GM12878 (cell line): ENCODE results near the gene SPEG. TPM values are rescaled to one million over a fixed set of nuclear protein-coding genes. Genes with fewer than 3 reads are reported as not detected.

Experiments
- ATAC-seq: fragments of 200-7000 bp; cut with Tn5 transposase; 3 replicates; pipeline ENCODE4 v1.9.1; 2020; ENCODE audit warnings: mild to moderate bottlenecking, moderate library complexity
- BruUV-seq: library from RNA; stranded (reverse); fragments of 400-500 nt; replicated peaks from 2 replicates; lab custom pipeline; 2021; lab: Mats Ljungman, UMichigan
- CTCF ChIA-PET: fragments of 300-600 bp; sonication (Branson Sonifier 250); formaldehyde crosslinking; extraction: SDS; loops from one replicate; lab custom pipeline; 2021; ENCODE audit warnings: inconsistent platforms; lab: Yijun Ruan, JAX
- POLR2A ChIA-PET: fragments of 350-600 bp; formaldehyde crosslinking; extraction: SDS; loops from one replicate; lab custom pipeline; 2021; ENCODE audit warnings: inconsistent platforms; lab: Charles Lee
- RAD21 ChIA-PET: fragments of 300-600 bp; sonication (Branson Sonifier 250); formaldehyde crosslinking; loops from one replicate; lab custom pipeline; 2023; ENCODE audit warnings: antibody characterized with exemption; ENCODE audit not compliant: unreplicated experiment; lab: Charles Lee
- SMC1A ChIA-PET: fragments of 300-600 bp; sonication (Branson Sonifier 250); formaldehyde crosslinking; loops from one replicate; lab custom pipeline; 2023; ENCODE audit not compliant: unreplicated experiment, uncharacterized antibody; lab: Charles Lee
- DNase-seq: peaks from one replicate; pipeline ENCODE4 v3.0.0-alpha.2; 2011; ENCODE audit warnings: low read depth, low spot score
- FAIRE-seq: peaks from 3 replicates; lab custom pipeline; 2011; peaks lifted over from hg19 to GRCh38; lab: Jason Lieb, UNC
- H2AFZ ChIP-seq: 2 replicates; pipeline ENCODE4 v1.6.0; 2011; ENCODE audit warnings: low read depth, low read length, control low read depth; ENCODE audit not compliant: control insufficient read depth
- H3K27ac ChIP-seq: 2 replicates; pipeline ENCODE4 v1.5.1; 2011; ENCODE audit warnings: control low read depth; ENCODE audit not compliant: control insufficient read depth, insufficient read depth
- H3K27me3 ChIP-seq, 2 experiments: replicated peaks in 1 of 2; 2 replicates each; pipeline versions ENCODE4 v1.6.0 to v1.6.1; 2011; ENCODE audit warnings: low read length in 1 of 2; ENCODE audit not compliant: control insufficient read depth in 2 of 2, insufficient read depth in 2 of 2
- H3K36me3 ChIP-seq, 2 experiments: 2 replicates each; pipeline ENCODE4 v1.5.1; 2011; ENCODE audit warnings: low read length in 1 of 2; ENCODE audit not compliant: control insufficient read depth in 2 of 2, insufficient read depth in 2 of 2
- H3K4me1 ChIP-seq: 2 replicates; pipeline ENCODE4 v1.6.1; 2011; ENCODE audit warnings: mild to moderate bottlenecking, low read length, moderate library complexity, mixed read lengths; ENCODE audit not compliant: control insufficient read depth, insufficient read depth
- H3K4me2 ChIP-seq: 2 replicates; pipeline ENCODE4 v1.6.0; 2011; ENCODE audit warnings: control low read depth; ENCODE audit not compliant: control insufficient read depth, insufficient read depth
- H3K4me3 ChIP-seq: fragments of 200-600 bp; sonication (generic); 2 replicates; pipeline ENCODE4 v1.5.1; 2016
- H3K79me2 ChIP-seq: 2 replicates; pipeline ENCODE4 v1.6.0; 2011; ENCODE audit warnings: low read length; ENCODE audit not compliant: control insufficient read depth, insufficient read depth
- H3K9ac ChIP-seq: 2 replicates; pipeline ENCODE4 v1.8.0; 2011; ENCODE audit warnings: low read length, control low read depth, mixed read lengths; ENCODE audit not compliant: control insufficient read depth, insufficient read depth
- H3K9me3 ChIP-seq: replicated peaks from 3 replicates; pipeline ENCODE4 v1.5.1; 2011; ENCODE audit warnings: mild to moderate bottlenecking, low read length; ENCODE audit not compliant: control insufficient read depth, insufficient read depth
- H4K20me1 ChIP-seq: 2 replicates; pipeline ENCODE4 v1.6.0; 2011; ENCODE audit not compliant: control insufficient read depth, insufficient read depth
- BCL3 ChIP-seq: IDR thresholded peaks from 2 replicates; pipeline ENCODE4 v1.6.1; 2011; ENCODE audit warnings: borderline replicate concordance, low read depth, mild to moderate bottlenecking, moderate library complexity, low read length; ENCODE audit not compliant: insufficient read depth, poor library complexity, severe bottlenecking
- ESRRA ChIP-seq: IDR thresholded peaks from 2 replicates; pipeline ENCODE4 v1.6.1; 2012; ENCODE audit warnings: mild to moderate bottlenecking, low read length, improper control_type of control experiment
- MXI1 ChIP-seq: fragments of 150-350 bp; IDR thresholded peaks from 2 replicates; pipeline ENCODE4 v1.6.1; 2011; ENCODE audit warnings: low read depth, mild to moderate bottlenecking, inconsistent platforms, low read length, improper control_type of control experiment
- RAD21 ChIP-seq: IDR thresholded peaks from 2 replicates; pipeline ENCODE4 v1.6.1; 2011; ENCODE audit warnings: mild to moderate bottlenecking, low read depth, low read length, moderate library complexity; ENCODE audit not compliant: insufficient read depth
- RUNX3 ChIP-seq: IDR thresholded peaks from 2 replicates; pipeline ENCODE4 v1.6.1; 2012; ENCODE audit warnings: low read length, inconsistent platforms
- SIN3A ChIP-seq: IDR thresholded peaks from 2 replicates; pipeline ENCODE4 v1.6.1; 2012; ENCODE audit warnings: low read depth, low read length, improper control_type of control experiment
- SUZ12 ChIP-seq: fragments of 200-600 bp; sonication (generic); IDR thresholded peaks from one replicate; pipeline ENCODE4 v1.6.1; 2018; ENCODE audit warnings: antibody characterized with exemption, mild to moderate bottlenecking; ENCODE audit not compliant: unreplicated experiment
- TCF12 ChIP-seq: IDR thresholded peaks from 2 replicates; pipeline ENCODE4 v1.6.1; 2011; ENCODE audit warnings: low read depth, mild to moderate bottlenecking, low read length
- WGBS: methylation state at CpG from one replicate; pipeline ENCODE4 v1.1.6; 2016; ENCODE audit warnings: low lambda C conversion rate; ENCODE audit not compliant: insufficient replicate concordance, insufficient coverage; ENCODE audit errors: missing lambda C conversion rate; 5-methylcytosine and 5-hydroxymethylcytosine counted together
- in situ Hi-C: fragments of 300-500 bp; cut with MboI; formaldehyde crosslinking; loops from 9 replicates; pipeline ENCODE4 v1.14.3; 2018; ENCODE audit warnings: mixed read lengths
- intact Hi-C: fragments of 100-400 bp; cut with micrococcal nuclease; formaldehyde crosslinking; loops from one replicate; pipeline ENCODE4 v1.14.2; 2022; ENCODE audit not compliant: unreplicated experiment
- polyA plus RNA-seq, 11 experiments: library from polyadenylated mRNA; depleted of rRNA in 4 of 11; unstranded in 6 of 11; stranded (reverse) in 5 of 11; fragments of >200 nt; fragmentation: Nextera tagmentation in 4 of 11; fragmentation: Illumina TruSeq in 1 of 11; extraction: Ambion mirVana in 4 of 11; extraction: Trizol in 1 of 11; gene quantifications; 1 replicate in 1 of 11; 2 replicates in 10 of 11; pipeline versions ENCODE4 v1.2.1 to v1.2.3, GENCODE V29; 2011 to 2016; ENCODE audit warnings: inconsistent platforms in 2 of 11, missing spikeins in 2 of 11, low read depth in 1 of 11
- total RNA-seq, 4 experiments: library from RNA; depleted of rRNA in 3 of 4; stranded (reverse); fragments of >200 nt in 3 of 4; fragmentation: Illumina TruSeq in 1 of 4; extraction: Trizol in 1 of 4; gene quantifications; 2 replicates each; pipeline versions ENCODE4 v1.2.1 to v1.2.3, GENCODE V29; 2013 to 2021

Gene SPEG
- total and polyA plus RNA-seq, 10 of the 15 experiments (the other 5 are each of a cell fraction or from before 2014, with no cell fraction given): 0.03 to 0.28 TPM; not detected in 8

GRCh38 chr2:219484343-219485200, 49.9 kb downstream of the SPEG start:
- ChIA-PET POLR2A (no interaction called here), CTCF (no interaction called here), RAD21 (no interaction called here), SMC1A (no interaction called here)
- intact Hi-C loops (no loop called here), in situ Hi-C loops (no loop called here)
- FAIRE-seq (no peak), DNase-seq (no peak), ATAC-seq (no peak)
- TF ChIP-seq RUNX3 (no peak), SIN3A (no peak), SUZ12 (peak; percentile 13), ESRRA (no peak), MXI1 (no peak), TCF12 (no peak), RAD21 (no peak), BCL3 (no peak)
- Histone ChIP-seq H3K4me2 (no peak overlapping the region), H3K4me3 (no peak overlapping the region), H3K9ac (no peak overlapping the region), H3K4me1 (no peaks in the 10 kb centered on the region), H2AFZ (no peak overlapping the region), H3K79me2 (no peaks in the 10 kb centered on the region), H4K20me1 (no peaks in the 10 kb centered on the region), H3K9me3 (no peaks in the 10 kb centered on the region), H3K36me3 (no peaks in the 10 kb centered on the region), H3K27me3 (peaks cover 9 to 17% of the 10 kb centered on the region in 2 experiments), H3K27ac (no peak overlapping the region)
- WGBS: 7% methylated on average over 80 of the region's 89 CpGs
- no TSS peak for BruUV-seq
